Cortex of kidney (tissue), 1 donor: ENCODE results near the gene CCDC88B.
"Not testable (repeated sequence)": the region's sequence is repeated elsewhere in the genome, so short reads cannot be mapped to it uniquely, and the experiment has no call there.

ENCODE experiments used
- DNase-seq: peaks from one replicate; lab custom pipeline; 2025; lab: John Stamatoyannopoulos, UW

The CCDC88B gene

DNA sequence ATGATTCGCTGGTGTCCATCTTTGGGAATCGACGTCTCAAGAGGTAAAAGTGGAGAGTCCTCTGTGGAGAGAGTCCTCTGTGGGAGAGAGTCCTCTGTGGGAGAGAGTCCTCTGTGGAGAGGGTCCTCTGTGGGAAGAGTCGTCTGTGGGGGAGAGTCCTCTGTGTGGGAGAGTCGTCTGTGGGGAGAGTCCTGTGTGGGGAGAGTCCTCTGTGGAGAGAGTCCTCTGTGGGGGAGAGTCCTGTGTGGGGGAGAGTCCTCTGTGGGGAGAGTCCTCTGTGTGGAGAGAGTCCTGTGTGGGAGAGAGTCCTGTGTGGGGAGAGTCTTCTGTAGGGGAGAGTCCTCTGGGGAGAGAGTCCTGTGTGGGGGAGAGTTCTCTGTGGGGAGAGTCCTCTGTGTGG lies 19.0 kb upstream of the CCDC88B start:
- DNase-seq: no peak

DNA sequence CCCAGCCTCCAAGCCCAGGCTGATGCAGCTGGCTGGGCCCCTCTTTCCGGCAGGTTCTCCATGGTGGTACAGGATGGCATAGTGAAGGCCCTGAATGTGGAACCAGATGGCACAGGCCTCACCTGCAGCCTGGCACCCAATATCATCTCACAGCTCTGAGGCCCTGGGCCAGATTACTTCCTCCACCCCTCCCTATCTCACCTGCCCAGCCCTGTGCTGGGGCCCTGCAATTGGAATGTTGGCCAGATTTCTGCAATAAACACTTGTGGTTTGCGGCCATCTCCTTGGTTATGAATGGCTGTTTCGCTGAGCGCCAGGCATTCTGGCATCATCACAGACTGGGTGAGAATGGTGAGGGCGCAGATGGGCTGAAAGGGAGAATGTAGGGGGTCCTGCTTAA lies 18.5 kb upstream of the CCDC88B start:
- DNase-seq: no peak

DNA sequence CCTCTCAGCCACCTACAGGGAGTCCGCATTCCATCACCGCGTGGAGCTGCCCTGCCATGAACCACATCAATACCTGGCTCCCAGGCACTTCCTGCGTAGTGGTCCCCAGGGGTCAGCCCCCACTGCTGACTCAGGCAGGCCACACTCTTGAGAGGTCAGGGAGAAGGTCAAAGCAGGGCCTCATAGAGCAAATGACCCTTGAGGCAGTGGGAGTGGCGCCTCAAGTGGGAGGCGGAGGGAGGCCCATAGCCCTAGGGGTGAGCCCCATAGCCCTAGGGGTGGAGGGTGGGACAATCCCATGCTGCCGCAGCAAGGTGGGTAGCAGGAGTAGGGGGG lies 17.1 kb upstream of the CCDC88B start:
- DNase-seq: no peak

DNA sequence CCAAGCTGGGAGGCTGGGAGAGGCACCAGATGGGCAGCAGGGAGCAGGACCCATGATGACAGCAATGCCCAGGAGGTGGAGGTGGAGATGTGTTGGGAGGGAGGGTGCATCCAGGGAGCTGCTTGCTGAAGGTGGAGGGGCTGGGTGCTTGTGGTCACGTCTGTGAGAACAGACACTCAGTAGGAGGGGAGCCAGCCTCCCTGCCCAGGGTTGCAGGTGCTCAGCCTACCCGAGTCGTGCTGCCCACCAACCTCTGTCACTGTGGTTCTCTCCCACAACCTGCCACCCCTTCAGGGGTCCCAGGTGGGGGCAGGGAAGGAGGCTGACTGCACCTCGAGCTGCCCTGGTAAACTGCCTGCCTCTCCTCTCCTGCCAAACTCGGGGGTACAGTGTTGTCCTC lies 16.6 kb upstream of the CCDC88B start:
- DNase-seq: no peak

DNA sequence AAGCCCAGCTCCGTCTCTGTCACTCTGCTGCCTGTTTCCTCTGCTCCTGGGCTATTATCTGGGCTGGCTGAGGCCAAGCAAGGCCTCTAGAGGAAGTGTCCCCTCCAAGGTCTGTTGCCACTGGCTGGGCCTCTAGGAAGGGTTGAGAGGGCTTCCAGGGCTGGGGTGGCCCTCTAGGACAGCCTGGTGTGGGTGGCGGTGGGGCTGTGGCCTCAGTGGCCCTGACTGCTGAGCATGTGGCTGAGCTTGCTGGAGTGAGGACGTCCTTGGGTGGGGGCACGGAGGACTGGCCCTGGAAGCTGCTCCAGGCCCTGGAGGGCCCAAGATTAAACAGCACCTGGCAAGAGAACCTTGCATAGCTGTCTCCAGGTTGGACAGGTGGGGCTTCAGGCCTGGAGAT lies 16.0 kb upstream of the CCDC88B start:
- not testable (repeated sequence) for DNase-seq

DNA sequence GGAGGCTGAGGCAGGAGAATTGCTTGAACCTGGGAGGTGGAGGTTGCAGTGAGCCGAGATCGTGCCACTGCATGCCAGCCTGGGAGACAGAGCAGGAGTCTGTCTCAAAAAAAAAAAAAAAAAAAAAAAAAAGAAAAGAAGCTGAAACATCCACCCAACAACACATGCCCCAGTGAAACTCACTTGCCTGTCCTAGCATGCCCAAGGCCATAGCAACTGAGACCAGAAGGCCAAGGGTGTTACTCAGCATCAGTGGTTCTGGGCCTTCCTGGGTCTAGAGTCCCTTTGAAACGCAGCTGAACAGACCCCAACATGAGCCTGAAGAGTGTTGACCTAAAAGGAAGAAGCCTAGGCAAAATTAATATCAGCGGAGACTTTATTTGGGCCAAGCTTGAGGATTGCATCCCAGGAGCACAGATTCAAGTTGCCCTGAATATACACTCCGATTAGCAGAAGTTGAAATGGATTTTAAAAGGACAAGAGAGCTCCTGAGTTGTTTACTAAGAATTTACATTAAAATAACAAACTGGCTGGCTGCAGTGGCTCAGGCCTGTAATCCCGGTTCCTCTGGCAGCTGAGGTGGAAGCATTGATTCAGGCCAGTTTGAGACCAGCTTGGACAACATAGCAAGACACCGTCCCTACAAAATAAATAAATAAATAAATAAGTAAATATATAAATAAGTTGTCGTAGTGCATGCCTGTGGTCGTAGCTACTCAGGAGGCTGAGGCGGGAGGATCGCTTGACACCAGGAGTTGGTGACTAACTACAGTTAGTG lies 15.1 kb upstream of the CCDC88B start:
- no peak for DNase-seq

DNA sequence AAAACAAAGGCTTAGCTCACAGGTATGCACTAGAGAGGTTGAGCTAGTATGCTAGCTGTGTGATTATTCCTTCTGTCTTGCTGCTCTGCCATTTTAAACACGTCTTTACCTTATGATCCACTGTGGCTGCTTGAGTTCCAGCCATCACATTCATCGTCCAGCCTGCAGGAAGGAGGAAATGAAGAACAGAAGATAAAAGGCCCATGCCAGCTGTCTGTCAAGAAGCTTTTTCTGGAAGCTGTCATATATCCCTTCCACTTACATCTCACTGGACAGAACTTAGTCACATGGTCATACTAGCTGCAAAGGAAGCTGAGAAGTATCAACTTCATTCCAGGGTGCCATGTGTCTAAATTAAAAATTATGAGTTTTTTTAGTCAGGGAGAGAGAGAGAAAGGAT lies 12.6 kb upstream of the CCDC88B start:
- no peak for DNase-seq

DNA sequence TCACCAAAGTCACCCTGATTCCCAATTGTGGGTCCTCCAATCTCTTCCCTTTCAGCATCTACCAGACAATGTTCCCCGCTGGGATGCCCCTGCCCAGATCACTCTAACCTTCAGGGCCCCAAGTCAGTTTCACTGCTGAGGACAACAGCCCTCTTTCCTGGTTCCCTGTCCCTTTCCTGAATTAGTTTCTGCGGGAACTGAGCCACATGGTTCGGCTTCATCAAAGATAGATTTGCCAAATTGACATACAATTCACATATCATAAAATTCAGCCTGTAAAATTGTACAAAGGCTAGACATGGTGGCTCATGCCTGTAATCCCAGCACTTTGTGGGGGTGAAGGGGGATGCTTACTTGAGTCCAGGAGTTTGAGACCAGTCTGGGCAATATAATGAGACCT lies 12.0 kb upstream of the CCDC88B start:
- no peak for DNase-seq

DNA sequence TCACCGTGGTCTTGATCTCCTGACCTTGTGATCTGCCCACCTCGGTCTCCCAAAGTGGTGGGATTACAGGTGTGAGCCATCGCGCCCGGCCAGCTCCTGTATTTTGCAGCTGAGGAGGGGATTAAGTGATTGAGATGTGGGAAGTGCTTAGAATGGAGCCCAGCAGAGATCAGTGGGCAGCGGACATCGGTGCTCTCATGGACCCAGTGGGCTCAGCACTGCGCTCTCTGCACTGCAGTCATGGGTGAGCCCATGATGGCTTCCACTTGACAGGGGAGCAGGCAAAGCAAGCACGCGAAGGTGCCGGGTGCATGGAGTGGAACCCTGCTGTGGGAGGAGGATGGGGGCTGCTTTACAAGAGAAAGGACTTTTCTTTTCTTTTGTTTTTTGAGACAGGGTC lies 9.1 kb upstream of the CCDC88B start:
- no peak for DNase-seq

DNA sequence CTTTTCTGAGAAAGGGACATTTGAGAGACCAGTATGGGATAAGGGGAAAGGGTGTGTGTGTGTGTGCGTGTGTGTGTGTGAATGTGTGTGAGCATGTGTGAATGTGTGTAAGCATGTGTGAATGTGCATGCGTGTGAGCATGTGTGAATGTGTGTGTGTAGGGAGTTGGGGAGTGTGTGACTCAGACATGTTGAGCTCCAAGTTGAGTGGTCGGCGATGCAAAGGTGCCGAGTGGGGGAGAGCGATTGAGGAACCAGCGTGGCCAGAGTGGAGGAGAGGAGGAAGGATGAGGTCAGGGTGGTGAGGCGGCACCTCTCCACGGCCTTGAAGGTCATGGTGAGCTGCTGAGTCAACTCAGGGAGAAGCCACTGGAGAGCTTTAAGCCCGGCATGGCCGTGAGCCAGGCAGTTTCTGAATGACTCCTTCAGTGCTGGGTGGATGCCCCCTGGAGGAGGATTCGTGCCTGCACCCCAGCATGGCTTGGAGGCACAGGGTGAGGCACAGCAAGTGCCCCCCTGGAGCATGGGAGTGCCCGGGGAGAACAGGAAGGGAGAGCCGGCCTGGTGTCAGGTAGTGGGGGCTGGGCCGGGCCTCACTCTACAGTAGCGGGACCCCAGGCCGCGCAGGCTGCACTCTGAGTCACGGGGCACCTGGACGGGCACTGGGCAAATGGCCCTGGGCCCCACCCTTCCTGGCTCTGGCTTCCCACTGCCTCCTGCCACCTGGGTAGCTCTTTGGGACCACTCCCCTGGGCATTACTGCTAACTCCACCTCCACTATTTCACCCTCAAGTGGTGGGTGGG lies 8.2 kb upstream of the CCDC88B start:
- DNase-seq: no peak

DNA sequence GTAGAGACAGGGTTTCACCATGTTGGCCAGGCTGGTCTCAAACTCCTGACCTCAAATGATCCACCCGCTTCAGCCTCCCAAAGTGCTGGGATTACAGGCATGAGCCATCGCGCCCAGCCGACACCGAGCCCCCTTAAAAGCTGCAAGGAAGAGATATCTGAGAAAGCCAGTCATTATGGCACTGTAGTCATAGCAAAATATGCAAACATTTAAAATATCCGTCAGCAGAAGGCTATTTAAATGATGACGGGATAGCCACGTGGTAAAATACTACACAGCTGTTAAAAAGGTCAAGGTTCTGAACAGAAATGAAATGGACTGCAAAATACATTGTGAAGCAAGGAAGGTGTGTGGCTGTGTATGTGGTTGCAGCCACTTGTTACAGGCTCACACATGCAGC lies 6.4 kb upstream of the CCDC88B start:
- DNase-seq: no peak

DNA sequence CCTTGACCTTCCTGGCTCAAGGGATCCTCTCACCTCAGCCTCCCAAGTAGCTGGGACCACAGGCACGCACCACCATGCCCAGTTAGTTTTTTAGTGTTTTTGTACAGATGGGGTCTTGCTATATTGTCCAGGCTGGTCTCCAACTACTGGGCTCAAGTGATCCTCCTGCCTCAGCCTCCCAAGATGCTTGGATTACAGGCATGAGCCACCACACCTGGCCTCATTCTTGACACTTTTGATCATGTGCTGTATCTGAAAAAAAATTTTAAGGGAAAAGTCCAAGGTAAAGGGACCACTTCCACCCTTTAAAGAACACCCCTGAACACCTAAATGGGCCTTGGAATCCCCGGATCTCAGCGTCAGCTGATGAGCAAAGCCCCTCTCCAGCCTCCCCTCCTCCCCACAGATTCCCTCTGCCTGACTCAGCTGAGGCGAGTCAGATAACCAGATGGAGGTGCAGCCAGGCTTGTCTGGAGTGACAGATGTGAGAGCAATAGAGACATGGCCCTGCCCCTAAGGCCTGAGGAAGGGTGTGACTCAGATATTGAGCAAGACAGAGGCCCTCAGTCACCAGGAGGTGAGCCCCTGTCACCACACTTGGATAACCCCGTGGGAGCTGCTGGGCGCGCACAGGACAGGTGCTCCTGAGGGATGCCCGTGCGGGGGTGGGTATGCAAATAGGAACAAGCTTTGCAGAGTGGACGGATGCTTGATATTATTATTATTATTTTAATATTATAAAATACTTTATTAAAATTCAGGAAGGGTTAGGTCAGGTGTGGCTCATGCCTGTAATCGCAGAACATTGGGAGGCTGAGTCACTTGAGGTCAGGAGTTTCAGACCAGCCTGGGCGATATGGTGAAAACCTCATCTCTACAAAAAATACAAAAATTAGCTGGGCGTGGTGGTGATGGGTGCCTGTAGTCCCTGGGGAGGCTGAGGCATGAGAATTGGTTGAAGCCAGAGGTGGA lies 5.0 kb upstream of the CCDC88B start:
- DNase-seq: no peak

DNA sequence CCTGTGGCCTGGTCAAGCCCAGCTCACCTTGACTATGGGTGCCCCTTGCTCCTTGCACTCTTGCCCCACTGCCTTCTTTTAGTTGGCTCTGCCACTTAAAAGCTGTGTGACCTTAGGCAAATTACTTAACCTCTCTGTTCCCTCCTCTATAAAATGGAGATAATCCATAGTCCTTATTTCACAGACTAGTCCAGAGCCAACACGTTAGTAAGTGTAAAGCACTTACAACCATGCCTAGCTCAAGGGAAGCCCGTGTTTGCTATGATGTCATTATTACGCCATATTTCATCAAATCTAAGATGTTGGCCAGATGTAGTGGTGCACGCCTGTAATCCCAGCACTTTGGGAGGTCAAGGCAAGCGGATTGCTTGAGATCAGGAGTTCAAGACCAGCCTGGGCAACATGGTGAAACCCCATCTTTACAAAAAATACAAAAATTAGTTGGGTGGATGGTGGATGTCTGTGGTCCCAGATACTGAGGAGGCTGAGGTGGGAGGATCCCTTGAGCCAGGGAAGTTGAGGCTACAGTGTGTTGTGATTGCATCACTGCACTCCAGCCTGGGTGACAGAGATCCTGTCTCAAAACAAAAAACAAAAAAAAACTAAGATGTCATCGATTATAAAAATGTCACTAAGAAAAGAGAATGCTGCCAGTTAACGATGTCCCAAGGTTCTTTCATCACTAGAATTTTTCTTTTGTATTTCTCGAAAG lies 2.3 kb upstream of the CCDC88B start:
- no peak for DNase-seq

DNA sequence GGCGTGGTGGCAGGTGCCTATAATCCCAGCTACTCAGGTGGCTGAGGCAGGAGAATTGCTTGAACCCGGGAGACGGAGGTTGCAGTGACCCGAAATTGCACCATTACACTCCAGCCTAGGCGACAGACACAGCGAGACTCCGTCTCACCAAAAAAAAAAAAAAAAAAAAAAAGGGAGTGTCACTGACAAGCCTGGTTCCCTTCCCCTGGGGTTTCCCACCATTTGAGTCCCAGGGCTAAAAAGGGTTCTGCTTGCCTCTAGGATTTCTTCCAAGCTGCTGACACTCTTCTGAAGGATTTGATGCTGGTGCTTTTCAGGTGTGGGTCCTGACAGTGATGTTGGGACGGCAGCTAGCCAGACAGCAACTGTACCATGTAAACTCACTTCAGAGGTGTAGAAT lies 1.3 kb upstream of the CCDC88B start:
- no peak for DNase-seq

DNA sequence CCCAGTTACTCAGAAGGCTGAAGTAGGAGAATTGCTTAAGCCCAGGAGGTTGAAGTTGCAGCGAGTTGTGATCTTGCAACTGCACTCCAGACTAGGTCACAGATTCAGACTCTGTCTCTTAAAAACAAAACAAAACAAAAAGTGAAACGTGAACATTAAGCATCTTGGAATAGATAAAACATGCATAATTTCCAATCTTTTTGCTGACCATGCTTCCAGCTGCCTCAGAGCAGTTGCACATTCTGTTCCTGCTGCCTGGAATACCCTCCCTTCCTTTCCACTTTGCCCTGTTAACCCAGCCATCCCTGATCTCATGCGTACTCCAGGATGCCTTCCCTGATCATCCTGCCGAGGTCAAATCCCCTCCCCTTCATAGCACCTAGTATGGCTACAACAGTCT lies 718 bp upstream of the CCDC88B start:
- DNase-seq: no peak

DNA sequence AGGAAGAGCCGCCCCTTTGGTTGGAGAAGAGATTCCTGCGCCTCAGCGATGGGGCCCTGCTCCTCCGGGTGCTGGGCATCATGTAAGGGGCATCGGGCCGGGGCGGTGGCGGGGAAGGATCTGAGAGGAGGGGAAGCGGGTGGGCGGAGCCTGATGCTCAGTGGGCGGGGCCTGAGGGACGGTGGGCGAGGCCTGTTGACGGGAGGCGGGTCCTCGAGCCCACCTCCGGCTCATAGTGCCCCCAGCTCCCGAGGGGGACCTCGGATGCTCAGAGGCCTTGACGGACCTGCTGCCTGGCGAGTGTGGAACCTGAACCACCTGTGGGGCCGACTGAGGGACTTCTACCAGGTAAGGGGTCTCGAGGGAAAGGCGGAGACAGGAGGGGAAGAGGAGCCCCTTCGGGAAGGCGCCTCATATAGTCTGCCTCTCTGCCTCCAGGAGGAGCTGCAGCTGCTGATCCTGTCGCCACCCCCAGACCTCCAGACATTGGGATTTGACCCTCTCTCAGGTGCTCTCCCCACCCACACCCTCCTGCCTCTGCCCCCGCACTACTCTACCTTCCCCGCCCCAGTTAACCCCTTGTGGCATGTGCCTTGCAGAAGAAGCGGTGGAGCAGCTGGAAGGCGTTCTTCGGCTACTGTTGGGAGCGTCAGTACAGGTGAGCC lies 799 bp downstream of the CCDC88B start:
- DNase-seq: no peak

DNA sequence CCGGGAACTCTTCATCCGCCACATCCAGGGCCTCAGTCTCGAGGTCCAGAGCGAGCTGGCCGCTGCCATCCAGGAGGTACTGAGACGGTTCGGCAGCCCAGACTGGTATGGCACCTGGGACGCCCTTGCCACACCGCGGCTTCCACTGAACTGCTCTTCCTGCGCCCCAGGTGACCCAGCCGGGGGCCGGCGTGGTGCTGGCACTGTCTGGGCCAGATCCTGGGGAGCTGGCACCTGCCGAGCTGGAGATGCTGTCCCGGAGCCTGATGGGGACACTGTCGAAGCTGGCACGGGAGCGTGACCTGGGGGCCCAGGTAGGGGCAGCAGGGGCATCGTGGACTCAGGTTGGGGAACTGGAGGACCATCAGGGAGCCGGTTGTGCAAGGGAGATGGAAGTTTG lies 1.4 kb downstream of the CCDC88B start:
- DNase-seq: no peak

DNA sequence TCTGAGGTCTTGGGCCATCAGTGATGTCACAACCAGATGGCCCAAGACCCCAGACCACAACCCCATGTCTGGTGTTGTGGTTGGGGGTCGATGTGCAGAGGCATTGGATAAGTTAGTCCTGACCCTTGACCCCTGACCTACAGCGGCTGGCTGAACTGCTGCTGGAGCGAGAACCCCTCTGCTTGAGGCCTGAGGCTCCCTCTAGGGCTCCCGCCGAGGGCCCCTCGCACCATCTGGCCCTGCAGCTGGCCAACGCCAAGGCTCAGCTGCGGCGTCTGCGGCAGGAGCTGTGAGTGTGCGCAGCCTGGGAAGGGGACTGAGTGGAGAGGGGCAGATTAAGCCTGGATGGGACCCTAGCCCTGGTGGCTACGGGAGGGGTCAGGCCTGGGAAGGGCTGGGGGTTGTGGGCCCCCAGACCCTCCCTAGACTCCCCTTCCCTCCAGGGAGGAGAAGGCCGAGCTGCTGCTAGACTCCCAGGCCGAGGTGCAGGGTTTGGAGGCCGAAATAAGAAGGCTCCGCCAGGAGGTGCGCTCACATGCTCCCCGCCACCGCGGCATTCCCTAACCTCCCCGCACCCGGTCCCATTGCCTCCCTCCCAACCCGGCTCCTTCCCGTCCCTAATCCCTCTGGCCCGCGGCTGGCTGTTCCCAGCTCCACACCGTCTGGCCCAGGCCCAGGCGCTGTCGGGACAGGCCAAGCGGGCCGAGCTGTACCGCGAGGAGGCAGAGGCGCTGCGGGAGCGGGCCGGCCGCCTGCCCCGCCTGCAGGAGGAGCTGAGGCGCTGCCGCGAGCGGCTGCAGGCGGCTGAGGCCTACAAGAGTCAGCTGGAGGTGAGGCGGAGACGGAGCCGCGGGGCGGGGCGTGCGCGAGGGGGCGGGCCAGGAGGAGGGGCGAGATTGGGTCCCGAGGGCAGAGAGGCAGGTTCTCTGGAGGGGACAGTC lies 2.1 kb downstream of the CCDC88B start:
- no peak for DNase-seq

DNA sequence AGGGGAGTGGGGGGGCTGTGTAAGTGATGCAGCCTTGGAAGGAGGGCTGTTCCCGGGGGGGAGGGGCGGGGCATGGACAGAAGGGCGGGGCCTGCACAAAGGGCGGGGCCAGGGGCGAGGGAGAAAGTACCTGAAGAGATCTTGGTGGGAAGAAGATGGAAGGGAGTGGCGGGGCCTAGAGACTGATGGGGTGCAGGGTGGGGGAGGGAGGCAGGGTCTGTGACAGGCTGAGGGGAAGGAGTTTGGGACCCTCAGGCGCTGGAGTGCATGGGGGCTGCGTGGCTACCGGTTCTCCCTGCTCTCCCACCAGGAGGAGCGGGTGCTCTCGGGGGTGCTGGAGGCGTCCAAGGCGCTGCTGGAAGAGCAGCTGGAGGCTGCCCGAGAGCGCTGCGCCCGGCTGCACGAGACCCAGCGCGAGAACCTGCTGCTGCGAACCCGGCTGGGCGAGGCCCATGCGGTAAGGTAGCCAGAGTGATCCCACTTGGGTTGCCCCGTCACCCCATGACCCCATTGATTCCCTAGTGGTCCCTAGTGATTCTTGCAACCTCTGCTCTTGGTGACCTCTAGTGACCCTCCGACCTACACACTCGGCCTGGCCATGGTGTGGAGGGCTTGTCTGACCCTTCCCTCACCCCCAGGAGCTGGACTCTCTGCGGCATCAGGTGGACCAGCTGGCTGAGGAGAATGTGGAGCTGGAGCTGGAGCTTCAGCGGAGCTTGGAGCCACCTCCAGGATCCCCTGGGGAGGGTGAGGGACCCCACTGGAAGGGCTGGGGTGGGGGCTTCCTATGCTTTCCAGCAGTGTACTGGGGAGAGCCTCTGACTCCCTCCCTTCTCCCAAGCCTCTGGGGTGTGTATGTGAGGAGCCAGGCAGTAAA lies 3.1 kb downstream of the CCDC88B start:
- no peak for DNase-seq
